Smooth muscle cell of the umbilical artery (primary cell): Measurements from ENCODE around the gene CYP2S1. TPM values are rescaled to one million over a fixed set of nuclear protein-coding genes. Genes with fewer than 3 reads are reported as not detected.

Experiments used
- total RNA-seq: library from RNA; depleted of rRNA; stranded (reverse); fragments of >200 nt; gene quantifications from 2 replicates; pipeline ENCODE4 v1.2.3, GENCODE V29; 2014

CYP2S1 gene, protein sequence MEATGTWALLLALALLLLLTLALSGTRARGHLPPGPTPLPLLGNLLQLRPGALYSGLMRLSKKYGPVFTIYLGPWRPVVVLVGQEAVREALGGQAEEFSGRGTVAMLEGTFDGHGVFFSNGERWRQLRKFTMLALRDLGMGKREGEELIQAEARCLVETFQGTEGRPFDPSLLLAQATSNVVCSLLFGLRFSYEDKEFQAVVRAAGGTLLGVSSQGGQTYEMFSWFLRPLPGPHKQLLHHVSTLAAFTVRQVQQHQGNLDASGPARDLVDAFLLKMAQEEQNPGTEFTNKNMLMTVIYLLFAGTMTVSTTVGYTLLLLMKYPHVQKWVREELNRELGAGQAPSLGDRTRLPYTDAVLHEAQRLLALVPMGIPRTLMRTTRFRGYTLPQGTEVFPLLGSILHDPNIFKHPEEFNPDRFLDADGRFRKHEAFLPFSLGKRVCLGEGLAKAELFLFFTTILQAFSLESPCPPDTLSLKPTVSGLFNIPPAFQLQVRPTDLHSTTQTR
- total RNA-seq, result 0.89 and 2.1 TPM in 2 replicates

DNA sequence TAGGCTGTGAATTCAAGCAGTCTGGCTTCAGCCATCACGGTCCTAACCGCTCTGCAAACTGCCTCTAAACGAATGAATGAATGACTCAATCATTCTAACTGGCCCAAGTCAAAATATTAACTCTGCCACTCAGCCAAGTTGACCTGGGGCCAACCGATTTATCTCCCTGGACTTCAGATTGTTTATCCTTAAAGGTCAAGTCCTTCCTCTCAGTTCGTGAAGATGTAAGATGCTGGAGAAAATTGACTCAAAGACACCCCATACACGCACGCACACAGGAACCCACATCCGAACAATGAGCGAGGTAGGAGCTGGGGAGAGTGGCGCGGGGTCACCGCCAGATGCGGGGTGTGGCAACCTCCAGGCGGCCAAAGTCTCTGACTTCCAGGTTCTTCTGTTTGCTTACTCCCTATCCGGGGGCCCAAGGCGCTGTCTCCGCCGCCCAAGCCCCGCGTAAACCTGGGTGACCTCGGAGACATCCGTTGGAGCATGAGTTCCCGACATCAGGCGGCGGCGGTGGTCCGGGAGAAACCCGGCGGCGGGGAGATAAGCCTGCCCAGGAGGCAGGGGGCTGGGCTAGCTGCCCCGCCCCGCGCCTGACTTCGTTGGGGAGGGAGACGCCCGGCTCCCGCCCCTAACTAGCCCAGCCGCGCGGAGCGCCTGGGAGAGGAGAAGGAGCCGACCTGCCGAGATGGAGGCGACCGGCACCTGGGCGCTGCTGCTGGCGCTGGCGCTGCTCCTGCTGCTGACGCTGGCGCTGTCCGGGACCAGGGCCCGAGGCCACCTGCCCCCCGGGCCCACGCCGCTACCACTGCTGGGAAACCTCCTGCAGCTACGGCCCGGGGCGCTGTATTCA, at the start of gene CYP2S1:
Gene CYP2S1, plus strand, starts transcription at position 646 of the 856 bp plus-strand sequence. Its CDS starts 46 bp downstream, at position 692.

DNA sequence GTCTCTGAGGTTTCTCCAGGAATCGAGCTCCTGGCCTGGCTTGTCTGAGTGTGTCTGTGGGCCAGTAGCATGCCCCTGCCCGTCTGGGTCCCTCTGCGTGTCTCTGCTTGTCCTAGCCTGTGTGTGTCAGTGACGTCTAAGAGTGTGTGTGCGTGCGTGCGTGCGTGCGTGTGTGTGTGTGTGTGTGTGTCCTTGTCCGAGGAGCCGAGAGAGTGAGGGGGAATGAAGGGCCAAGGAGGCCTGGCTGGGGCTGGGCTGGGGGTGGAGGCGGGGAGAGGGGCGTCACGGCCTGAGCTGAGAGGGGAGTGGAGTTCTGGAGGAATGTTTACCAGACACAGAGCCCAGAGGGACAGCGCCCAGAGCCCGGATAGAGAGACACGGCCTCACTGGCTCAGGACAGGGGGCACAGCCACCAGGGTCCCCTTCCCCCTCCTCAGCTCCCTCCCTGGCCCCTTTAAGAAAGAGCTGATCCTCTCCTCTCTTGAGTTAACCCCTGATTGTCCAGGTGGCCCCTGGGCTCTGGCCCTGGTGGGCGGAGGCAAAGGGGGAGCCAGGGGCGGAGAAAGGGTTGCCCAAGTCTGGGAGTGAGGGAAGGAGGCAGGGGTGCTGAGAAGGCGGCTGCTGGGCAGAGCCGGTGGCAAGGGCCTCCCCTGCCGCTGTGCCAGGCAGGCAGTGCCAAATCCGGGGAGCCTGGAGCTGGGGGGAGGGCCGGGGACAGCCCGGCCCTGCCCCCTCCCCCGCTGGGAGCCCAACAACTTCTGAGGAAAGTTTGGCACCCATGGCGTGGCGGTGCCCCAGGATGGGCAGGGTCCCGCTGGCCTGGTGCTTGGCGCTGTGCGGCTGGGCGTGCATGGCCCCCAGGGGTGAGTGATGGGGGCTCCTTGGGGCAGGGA, 25.8 kb downstream of the CYP2S1 start, which contains the start of gene AXL:
Gene AXL, plus strand, starts transcription at position 609 of the 893 bp plus-strand sequence. Its CDS starts 170 bp downstream, at position 779.

Other genes starting within 250 kb of the CYP2S1 start
- not detected in 2 replicates for gene CYP2B6, start 201.9 kb upstream of the CYP2S1 start, total RNA-seq
- gene CYP2A13, start 104.8 kb upstream of the CYP2S1 start, total RNA-seq, result not detected in 2 replicates
- not detected in 2 replicates for gene CYP2F1, start 78.8 kb upstream of the CYP2S1 start, total RNA-seq
- gene AXL, start 26.0 kb downstream of the CYP2S1 start, total RNA-seq, result 118 and 345 TPM in 2 replicates
- gene HNRNPUL1, start 71.2 kb downstream of the CYP2S1 start, total RNA-seq, result 60.6 and 119 TPM in 2 replicates
- 8.3 and 9.1 TPM in 2 replicates for gene CCDC97, start 117.0 kb downstream of the CYP2S1 start, total RNA-seq
- gene TGFB1, start 160.7 kb downstream of the CYP2S1 start, total RNA-seq, result 24.1 and 38.9 TPM in 2 replicates
- gene B9D2, start 170.9 kb downstream of the CYP2S1 start, total RNA-seq, result 2.6 and 3.9 TPM in 2 replicates
- 5.0 and 9.8 TPM in 2 replicates for gene TMEM91, start 183.3 kb downstream of the CYP2S1 start, total RNA-seq
- gene EXOSC5, start 204.1 kb downstream of the CYP2S1 start, total RNA-seq, result 7.1 and 8.6 TPM in 2 replicates
- 25.5 and 27.9 TPM in 2 replicates for gene BCKDHA, start 204.6 kb downstream of the CYP2S1 start, total RNA-seq
- gene B3GNT8, start 234.2 kb downstream of the CYP2S1 start, total RNA-seq, result 0.30 and 0.88 TPM in 2 replicates
- 31.8 and 35.2 TPM in 2 replicates for gene DMAC2, start 246.7 kb downstream of the CYP2S1 start, total RNA-seq
- not detected in 2 replicates for gene ERICH4, start 249.9 kb downstream of the CYP2S1 start, total RNA-seq